HTERT RPE-1 (cell line): ENCODE measurements around the gene TRAIP.
"Not testable (repeated sequence)": the region's sequence is repeated elsewhere in the genome, so short reads cannot be mapped to it uniquely, and the experiment has no call there.

Experiments used
- in situ Hi-C: fragments of 300-500 bp; cut with MboI; formaldehyde crosslinking; loops from 4 replicates; pipeline ENCODE4 v1.14.3; 2020; ENCODE audit warnings: low sequenced_read_pairs

The TRAIP gene

DNA sequence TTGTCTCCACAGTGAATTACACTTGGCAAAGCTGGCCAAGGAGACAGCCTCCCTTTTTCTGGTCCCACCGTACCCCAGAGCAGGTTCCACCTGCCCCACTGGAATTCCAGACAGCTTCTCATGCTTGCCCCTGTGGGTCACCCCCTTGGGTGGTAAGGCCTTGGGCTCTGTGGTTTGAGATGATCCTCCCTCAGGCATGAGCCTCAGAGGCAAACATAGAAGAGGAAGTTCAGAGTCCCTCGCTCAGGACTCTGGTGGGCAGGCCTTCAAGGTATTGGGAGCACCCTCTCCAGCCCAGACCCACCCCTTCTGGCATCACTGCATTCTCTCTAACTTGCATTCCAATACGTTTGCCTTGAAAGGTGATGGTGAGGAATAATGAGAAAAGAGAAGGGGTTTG lies 25.0 kb downstream of the TRAIP start:
- in situ Hi-C loops: no loop called here

DNA sequence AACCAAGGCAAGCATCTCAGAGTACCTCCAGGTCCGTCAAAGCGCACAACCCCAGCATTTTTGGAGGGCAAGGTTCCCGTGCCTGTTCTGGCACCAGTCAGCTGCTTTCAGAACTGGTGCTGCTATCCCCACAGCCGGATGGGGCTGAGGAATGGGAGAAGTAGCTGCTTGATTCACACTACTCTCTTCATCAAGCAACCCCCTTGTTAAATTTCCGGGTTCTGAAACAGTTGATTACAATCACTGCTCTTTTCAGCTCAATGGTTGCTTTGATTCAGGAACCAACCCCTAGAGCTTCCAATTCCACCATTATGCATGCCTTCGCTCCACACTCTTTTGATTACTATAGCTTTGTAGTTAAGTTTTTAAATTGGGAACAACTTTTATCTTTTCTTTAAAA lies 30.3 kb downstream of the TRAIP start:
- in situ Hi-C loops: no loop called here

DNA sequence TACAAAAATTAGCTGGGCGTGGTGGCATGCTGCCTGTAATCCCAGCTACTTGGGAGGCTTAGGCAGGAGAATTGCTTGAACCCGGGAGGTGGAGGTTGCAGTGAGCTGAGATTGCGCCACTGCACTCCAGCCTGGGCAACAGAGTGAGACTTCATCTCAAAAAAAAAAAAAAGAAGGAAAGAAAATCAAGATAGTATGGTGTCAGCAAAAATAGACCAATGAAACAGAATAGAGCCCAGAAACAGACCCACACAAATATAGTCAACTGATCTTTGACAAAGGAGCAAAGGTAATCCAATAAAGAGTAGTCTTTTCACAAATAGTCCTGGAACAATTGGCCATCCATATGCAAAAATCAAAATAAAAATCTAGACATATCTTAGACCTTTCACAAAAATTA lies 33.2 kb downstream of the TRAIP start:
- in situ Hi-C loops: not testable (repeated sequence)

DNA sequence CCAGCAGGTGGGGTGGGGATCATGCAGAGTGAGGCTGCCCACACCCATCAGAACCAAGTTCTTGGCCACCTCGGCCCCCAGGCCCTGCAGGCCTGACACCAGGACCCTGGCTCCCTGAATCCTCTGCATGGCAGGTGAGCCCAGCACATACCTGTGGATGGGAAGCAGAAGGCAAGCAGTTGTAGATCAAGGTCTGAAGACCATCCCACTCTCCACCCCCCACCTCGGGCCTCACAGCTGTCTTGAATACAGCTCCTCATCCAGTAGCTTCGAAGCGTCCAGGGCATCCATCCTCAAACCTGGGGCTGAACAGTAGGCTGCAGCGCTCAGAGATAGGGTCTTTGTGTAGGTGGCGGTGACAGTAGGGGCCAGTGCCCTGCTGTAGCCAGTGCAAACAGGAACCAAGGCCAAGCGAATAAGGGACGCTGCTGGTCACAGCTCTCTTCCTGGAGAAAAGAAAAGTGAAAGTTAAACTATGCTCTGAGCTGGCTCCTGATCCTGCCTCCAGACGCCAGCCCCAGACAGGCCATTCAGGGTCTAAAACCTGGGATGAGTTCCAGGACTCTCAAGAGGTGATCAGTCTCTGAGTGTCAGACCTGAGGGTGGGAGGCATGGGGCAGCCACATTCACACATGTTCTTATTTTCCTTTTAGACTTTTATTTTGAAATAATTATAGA lies 42.7 kb downstream of the TRAIP start, which contains the start of gene UBA7:
Gene UBA7, minus strand, starts transcription at position 457 of the 678 bp plus-strand sequence. Its CDS starts 166 bp downstream, at position 291.
- in situ Hi-C loops: no loop called here

DNA sequence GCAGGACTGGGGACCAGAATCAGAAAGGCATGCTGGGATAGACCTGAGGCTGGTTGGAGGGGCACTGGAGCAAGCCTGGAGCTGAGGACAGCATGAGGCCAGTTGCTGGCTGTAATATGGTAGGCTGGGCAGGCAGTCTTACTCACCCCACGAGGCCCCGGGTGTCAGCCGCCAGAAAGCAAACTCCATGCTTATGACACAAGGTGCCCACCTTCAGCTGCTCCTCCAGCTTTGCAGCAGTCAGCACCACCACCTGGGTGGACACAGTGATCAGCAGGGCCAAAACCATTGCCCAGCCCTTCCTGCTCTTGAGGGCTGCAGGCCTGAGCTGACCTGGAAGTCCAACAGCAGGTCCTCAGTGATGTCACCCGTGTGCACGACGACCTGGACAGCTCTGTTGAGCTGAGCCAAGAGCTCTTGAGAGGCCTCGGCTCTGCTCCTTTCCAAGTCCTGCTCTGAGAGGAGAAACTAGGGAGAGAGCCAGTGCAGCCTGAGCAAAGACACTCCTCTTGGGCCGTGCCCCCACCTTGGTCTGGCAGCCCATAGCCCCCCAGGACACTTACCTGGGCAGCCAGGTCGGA lies 43.4 kb downstream of the TRAIP start:
- in situ Hi-C loops: no loop called here

DNA sequence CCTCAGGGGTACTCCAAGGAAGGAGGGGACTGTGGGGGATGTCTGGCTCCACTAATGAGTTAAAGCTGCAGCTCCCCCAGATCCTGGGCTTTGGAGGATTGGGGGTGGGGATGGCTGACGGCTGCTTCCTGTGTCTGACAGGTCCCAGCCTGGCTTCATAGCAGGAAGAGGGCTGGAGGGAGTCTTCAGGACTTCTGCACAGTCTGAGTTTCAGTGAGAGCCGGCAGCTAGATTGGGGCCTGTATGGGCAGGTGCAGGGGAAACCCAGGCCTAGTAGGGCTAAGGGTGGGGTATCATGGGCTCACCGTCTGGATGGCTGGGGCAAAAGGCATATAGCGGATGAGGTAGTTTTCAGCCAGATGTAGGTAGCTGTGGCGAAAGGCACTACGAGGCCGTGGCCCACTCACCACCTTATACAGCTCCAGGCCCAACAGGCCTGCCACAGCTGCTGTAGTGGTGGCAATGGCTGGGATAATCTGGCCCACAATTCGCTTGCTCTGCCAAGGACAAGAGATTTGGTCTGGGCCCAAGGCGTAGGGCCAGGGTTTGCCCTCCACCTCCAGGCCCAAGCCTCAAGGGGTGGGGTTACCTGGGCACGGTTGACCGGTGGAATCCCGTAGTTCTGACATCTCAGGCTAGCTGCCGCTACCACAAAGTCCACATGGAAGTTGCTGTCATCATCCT lies 48.8 kb downstream of the TRAIP start:
- in situ Hi-C loops: no loop called here

DNA sequence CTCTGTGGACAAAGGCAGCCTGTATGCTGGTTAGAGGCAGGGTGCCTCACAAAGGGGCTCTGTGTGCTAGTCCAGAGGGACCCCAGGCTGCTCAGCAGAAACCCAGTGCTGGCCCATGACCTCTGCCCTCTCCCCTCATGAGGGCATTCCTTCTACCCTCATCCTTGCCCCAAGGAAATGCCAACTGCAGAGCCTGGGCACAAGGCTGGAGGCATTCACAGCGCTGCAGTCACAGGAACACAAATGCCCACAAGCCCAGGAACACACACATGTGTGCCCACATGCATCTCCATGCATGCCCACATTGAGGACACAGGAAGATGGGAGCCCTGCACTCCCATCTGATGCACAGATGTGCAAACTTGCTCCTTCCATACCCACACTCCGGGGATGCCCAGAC lies 49.5 kb downstream of the TRAIP start:
- in situ Hi-C loops: no loop called here

DNA sequence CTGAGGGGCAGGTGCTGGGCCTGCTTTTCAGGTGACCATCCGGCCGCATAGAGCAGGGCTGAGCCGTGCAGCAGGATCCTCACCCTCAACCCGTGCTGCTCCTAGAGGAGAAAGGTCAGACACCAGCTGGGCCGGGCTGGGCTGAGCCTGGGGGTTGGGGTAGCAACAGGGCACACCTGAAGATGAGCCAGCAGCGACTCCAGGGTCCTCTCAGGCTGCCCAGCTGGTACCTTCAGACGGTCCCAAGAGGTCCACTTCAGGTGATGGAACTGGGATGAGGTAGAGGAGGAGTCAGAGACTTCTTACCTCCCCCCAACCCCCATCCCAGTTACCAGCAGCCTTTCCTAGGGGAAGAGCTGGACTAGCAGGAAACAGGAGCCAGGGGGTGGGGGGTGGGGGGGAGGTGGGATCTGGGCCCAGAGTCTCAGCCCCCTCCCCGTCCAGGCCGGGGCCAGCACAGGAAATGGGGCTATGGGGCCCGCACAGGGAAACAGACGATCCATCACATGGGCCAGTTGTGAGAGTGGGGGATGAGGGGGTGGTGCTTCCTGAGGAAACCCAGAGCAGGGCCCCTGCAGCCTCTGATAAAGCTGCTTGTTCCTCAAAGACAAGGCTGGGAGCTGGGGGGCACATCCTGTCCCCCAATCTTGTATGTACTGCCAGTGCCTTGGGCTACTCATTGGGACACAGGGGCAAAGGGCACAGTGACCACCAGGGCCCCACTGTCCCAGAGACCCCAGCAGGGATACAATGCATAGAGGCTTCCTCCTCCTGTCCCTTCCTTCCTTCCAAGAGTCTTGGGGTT lies 50.3 kb downstream of the TRAIP start:
- in situ Hi-C loops: no loop called here

DNA sequence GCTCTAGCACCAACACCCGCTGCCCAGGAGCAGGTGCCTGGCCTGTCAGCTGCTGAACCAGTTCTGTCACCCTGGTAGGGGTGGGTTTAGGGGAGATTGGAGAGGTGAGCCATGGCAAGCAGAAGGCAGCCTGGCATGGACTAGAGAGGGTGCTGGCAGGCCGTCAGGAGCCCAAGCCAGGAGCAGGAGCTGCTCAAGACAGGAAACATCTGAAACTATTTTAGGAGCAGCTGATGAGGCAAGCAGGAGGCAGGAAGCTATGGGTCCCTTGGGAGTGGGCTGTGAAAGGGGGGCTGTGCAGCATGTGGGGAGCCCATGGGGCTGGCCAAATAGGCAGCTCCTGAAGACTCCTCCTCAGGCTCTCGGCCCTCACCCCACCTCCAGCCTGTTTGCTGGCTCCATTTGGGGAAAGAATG lies 51.0 kb downstream of the TRAIP start:
- in situ Hi-C loops: no loop called here

DNA sequence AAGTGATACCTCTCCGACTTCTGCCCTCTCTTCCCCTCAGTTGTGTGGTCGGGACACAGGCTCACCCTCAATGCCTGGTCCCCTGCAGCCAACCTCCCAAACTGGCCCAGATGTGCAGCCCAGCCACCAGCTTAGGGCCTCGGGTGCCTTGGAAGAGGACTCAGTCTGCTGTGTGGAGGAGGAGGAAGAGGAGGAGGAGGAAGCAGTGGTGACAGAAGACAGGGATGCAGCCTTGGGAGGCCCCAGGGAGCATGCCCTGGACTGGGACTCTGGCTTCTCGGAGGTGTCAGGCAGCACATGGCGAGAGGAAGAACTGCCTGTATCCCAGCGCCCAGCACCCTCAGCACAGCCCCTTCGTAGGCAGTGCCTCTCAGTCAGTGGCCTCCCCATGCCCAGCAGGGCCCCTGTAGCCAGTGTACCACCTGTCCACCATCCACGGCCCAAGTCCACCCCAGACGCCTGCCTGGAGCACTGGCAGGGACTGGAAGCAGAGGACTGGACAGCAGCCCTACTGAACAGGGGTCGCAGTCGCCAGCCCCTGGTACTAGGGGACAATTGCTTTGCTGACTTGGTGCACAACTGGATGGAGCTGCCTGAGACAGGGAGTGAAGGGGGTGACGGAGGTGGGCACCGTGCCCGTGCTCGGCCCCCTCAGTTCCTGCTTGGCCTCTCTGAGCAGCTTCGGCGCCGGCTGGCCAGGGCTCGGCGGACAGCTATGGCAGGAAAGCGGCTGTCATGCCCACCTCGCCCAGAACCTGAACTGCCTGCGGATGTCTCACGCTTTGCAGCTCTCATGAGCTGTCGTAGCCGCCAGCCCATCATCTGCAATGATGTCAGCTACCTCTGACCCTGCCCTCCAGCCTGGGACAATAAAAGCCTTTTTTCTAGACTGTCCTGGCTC lies 52.0 kb downstream of the TRAIP start:
- in situ Hi-C loops: no loop called here

DNA sequence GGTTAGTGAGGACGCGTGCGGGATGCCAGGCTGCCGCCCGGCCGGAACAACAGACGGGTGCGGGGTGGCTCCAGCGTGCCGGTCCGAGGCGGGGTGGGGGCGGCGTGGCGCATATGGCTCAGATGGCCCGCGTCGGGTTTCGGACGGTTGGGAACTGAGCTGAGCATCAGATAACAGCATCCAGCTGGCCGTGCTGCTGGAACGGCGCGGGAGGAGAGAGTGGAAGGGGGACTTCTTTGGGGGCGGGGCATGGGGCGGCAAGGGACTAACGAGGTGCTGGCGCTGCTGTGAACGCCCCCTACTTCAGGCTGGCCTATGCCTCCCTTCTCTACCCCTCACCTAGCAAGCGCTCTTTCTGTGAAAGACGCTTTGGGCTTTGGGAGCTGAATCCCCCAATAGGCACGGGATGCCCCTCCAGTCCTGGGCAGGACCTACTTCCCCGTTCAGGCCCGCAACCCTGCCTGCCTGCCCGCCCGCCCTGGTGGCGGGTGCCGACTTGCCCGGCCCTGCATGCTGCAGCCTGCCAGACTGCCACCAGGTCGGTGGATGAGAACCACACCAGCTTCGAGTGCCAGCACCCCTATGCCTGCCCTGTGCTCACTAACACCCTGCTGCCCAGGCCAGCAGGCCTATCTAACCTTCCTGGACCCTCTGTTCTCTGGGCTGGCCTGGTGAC lies 52.8 kb downstream of the TRAIP start:
- in situ Hi-C loops: no loop called here

DNA sequence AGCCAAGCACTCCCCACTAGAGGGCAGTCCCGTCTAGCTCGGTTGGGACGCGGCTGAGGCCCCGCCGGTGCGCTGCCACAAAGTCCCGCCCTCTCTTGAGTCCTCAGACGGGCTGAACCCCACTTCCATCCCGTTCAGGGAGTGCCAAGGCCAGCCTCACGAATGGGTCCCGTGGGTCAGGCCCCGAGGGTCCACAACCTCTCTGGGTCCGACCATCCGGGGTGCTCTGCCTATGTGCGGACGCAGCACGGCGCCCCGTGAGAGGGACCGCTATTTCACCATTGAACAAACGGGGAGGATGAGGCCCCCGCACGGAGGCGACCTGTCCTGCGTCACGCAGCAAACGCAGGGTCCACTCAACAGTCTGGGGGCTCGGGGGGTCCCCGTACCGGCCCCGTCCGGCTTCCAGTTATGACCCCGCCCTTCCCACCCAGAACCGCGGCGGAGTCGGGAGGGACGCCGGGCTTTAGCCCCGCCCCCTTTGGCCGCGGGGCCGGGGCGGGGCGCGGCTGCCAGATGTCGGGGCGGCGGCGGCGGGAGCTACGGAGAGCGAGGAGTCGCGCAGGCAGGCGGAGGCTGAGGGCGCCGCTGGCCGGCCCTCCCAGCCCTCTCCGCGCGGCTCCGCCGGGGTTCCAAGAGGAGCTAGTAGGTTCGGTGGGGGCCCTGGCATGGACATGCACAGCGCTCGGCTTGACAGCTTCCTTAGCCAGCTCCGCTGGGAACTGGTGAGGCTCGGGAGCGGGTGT lies 53.5 kb downstream of the TRAIP start, which contains the start of gene INKA1:
Gene INKA1, plus strand, starts transcription at position 543 of the 746 bp plus-strand sequence. Its CDS starts 132 bp downstream, at position 675.
- in situ Hi-C loops: no loop called here

DNA sequence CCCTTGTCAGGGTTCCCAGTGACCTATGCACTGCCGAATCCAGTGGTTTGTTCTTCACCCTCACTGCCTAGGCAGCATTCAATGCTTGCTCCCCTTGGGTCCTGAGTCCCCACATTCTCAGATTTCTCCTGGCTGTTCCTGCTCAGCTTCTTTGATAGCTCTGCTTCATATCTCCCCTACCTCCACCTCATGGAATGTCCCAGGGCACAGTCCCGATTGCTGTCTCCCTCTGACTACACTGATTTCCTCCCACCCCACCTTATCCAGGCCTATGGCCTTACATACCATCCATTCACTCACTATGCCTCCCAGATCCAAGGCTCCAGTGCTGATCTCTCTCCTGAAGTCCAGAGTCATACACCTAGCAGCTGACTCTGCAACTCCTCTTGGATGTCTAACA lies 55.2 kb downstream of the TRAIP start:
- in situ Hi-C loops: no loop called here

DNA sequence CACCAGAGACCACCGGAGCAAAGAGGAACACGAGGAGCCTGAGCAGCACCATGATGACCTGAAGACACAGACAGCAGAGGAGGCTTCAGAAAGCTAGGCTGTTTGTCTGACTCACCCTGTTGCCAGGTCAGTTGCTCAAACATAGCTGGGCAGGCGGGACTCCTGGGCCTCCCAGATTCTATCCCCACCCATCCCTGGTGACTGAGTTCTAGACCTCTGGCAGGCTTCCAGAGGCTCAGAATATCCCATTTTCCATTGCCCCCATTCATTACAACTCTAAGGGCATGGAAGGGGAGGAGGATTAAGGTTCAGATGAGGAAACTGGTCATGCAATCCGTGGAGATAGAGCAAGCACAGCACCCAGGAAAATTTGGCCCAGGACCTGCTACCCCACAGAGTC lies 56.6 kb downstream of the TRAIP start, which contains the start of gene CDHR4:
Gene CDHR4, minus strand, starts transcription at position 113 of the 400 bp plus-strand sequence. Its CDS starts 61 bp downstream, at position 52.
- in situ Hi-C loops: no loop called here

DNA sequence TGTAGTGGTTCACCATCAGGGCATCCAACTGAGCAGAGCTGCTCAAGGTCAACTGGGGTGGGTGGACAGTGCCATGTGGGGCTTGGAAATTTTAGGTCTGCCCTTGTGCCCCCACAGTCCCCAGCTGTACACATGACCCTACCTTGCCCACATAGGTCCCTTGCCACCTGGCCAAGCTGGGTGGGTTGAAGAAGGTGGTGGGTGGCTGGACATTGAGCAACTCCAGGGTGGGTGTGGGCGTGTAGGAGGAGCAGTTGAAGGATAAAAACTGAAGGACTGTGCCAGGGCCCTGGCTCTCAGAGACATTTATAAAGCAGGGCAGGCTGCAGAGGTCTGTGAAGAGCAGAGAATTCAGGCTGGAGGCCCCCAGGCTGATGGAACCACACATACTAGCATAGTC lies 57.3 kb downstream of the TRAIP start:
- in situ Hi-C loops: no loop called here

DNA sequence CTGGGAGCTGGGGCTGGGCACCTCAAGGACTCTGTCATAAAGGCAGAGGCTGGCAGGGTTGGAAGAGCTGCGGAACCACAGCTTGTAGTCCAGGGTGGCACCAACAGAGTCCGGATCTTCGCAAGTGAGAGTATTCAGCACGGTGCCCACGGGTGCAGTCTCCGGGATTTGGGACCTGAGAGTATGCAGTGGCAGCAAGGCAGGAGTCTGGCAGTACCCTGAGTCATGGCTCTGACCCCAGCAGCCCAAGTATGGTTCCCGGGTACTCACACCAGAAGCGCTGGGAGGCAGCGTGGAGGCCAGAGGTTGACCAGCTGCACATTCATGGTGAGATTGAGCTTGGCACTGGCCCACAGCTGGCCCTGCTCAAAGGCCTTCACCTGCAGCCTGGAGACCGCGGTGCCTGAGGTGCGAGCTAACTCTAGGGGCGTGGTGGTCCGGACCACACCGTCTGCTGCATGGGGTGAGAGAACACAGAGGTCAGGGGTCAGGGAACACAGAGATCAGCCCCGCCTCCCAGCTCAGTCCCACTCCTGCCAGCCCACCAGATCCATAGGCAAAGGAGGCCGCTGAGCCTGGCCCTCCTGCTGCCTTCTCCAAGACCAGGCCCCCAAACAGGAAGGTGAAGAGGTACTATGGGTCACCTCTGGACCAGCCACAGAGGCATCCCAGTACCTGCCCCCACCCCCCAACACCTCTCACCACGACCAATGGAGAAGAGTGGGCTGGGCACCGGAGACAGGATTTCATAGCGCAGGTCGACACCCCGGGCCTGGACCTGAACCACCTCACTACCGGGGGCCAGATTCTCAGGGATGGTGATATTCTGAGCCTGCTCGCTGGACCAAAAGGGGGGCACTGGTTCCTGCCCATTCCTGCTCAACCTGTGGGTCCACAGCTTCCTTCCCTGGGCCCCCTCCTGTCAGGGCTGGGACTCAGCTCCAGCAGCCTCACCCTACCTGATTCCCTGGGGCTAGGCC lies 61.1 kb downstream of the TRAIP start:
- in situ Hi-C loops: no loop called here

DNA sequence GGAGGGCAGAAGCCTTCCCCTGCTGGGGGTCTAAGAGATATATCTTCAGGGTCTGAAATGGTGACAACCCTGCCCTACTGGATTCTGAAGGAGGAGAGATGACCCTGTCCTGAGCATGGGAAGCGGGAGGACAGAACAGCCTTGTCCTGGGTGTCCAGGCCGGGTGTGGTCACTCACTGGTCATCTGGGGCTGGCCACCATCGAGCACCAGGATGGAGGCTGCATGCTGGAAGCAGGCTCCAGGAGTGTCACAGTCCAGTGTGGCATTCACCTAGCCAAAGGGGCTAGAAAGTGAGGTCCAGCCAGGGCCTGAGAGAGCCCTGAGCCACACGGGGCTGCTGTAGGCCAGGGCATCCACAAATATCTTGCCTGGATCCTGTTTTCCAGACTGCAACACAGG lies 61.9 kb downstream of the TRAIP start:
- in situ Hi-C loops: no loop called here
